Stimulated activated CD4-positive, alpha-beta T cell treated with anti-CD3 and anti-CD28 coated beads, Interleukin-2, amount 100 ng/mL, for 4 hours (primary cell): ENCODE measurements around the gene RBM34.

Experiments
- DNase-seq: peaks from one replicate; pipeline ENCODE4 v3.0.0-alpha.2; 2020; ENCODE audit warnings: low read depth

Gene RBM34

GRCh38 chr1:235152235-235152634 lies 8.8 kb downstream of the RBM34 start:
- no peak for DNase-seq

- no peak for DNase-seq
These were observed 10.0 kb downstream of the RBM34 start for GRCh38 chr1:235151033-235151432.

GRCh38 chr1:235149824-235150223 lies 11.2 kb downstream of the RBM34 start:
- DNase-seq = no peak

GRCh38 chr1:235147269-235147668 lies 13.8 kb downstream of the RBM34 start:
- DNase-seq = no peak

GRCh38 chr1:235145639-235146038 lies 15.4 kb downstream of the RBM34 start:
- no peak for DNase-seq

GRCh38 chr1:235142991-235143390 lies 18.1 kb downstream of the RBM34 start:
- no peak for DNase-seq

- DNase-seq = no peak
These were observed 21.7 kb downstream of the RBM34 start for GRCh38 chr1:235139315-235139714.

GRCh38 chr1:235138821-235139220 lies 22.2 kb downstream of the RBM34 start:
- DNase-seq = no peak

- DNase-seq = no peak
These were observed 24.9 kb downstream of the RBM34 start for GRCh38 chr1:235136111-235136510.

GRCh38 chr1:235134171-235134570 lies 26.9 kb downstream of the RBM34 start:
- no peak for DNase-seq

- DNase-seq = no peak
These were observed 28.0 kb downstream of the RBM34 start for GRCh38 chr1:235133086-235133485.

GRCh38 chr1:235131961-235132360 lies 29.1 kb downstream of the RBM34 start:
- no peak for DNase-seq

- DNase-seq = no peak
These were observed 30.2 kb downstream of the RBM34 start for GRCh38 chr1:235130766-235131270.

GRCh38 chr1:235129774-235130570 lies 31.1 kb downstream of the RBM34 start:
- no peak for DNase-seq

GRCh38 chr1:235128456-235129328 lies 32.4 kb downstream of the RBM34 start, which contains the start of gene TOMM20:
Gene TOMM20, minus strand, starts transcription at chr1:235128837. Its CDS starts 122 bp downstream, at chr1:235128715.
- peak; percentile 93 for DNase-seq

- no peak for DNase-seq
These were observed 33.2 kb downstream of the RBM34 start for GRCh38 chr1:235127732-235128455.

GRCh38 chr1:235127203-235127602 lies 33.8 kb downstream of the RBM34 start:
- no peak for DNase-seq

- DNase-seq = no peak
These were observed 36.4 kb downstream of the RBM34 start for GRCh38 chr1:235124665-235125064.

GRCh38 chr1:235124111-235124510 lies 36.9 kb downstream of the RBM34 start:
- DNase-seq = no peak

GRCh38 chr1:235122348-235122747 lies 38.7 kb downstream of the RBM34 start:
- no peak for DNase-seq

GRCh38 chr1:235113183-235113917 lies 47.7 kb downstream of the RBM34 start:
- DNase-seq = no peak
